Stimulated activated CD8-positive, alpha-beta memory T cell treated with anti-CD3 and anti-CD28 coated beads, Interleukin-12 subunit alpha, Interleukin-12 subunit beta, amount 100 ng/mL, for 1 hour (primary cell): ENCODE measurements around the gene DNAH17.
"Not testable (repeated sequence)": the region's sequence is repeated elsewhere in the genome, so short reads cannot be mapped to it uniquely, and the experiment has no call there.

ENCODE experiments used
- DNase-seq: peaks from one replicate; pipeline ENCODE4 v3.0.0-alpha.2; 2020; ENCODE audit warnings: low read depth

The DNAH17 gene

GRCh38 chr17:78523934-78524655, 53.1 kb downstream of the DNAH17 start:
- no peak for DNase-seq

GRCh38 chr17:78522031-78522809, 55.0 kb downstream of the DNAH17 start:
- no peak for DNase-seq

GRCh38 chr17:78517421-78517820, 59.8 kb downstream of the DNAH17 start:
- DNase-seq: no peak

GRCh38 chr17:78515480-78515879, 61.7 kb downstream of the DNAH17 start:
- no peak for DNase-seq

- no peak for DNase-seq
Measured at GRCh38 chr17:78514521-78514920, 62.7 kb downstream of the DNAH17 start.

GRCh38 chr17:78512976-78513375, 64.2 kb downstream of the DNAH17 start:
- DNase-seq: no peak

- no peak for DNase-seq
Measured at GRCh38 chr17:78510141-78511075, 66.8 kb downstream of the DNAH17 start.

GRCh38 chr17:78507526-78507925, 69.7 kb downstream of the DNAH17 start:
- no peak for DNase-seq

GRCh38 chr17:78506454-78507309, 70.5 kb downstream of the DNAH17 start:
- DNase-seq: no peak

- DNase-seq: no peak
Measured at GRCh38 chr17:78504156-78504925, 72.9 kb downstream of the DNAH17 start.

- DNase-seq: not testable (repeated sequence)
Measured at GRCh38 chr17:78503388-78503787, 73.8 kb downstream of the DNAH17 start.

GRCh38 chr17:78502611-78503148, 74.5 kb downstream of the DNAH17 start:
- no peak for DNase-seq

GRCh38 chr17:78501241-78502036, 75.8 kb downstream of the DNAH17 start:
- no peak for DNase-seq

GRCh38 chr17:78500806-78501205, 76.4 kb downstream of the DNAH17 start:
- no peak for DNase-seq

GRCh38 chr17:78499715-78500540, 77.3 kb downstream of the DNAH17 start:
- no peak for DNase-seq

- DNase-seq: no peak
Measured at GRCh38 chr17:78498848-78499247, 78.3 kb downstream of the DNAH17 start.

- no peak for DNase-seq
Measured at GRCh38 chr17:78497115-78497540, 80.1 kb downstream of the DNAH17 start.

GRCh38 chr17:78496311-78496710, 80.9 kb downstream of the DNAH17 start:
- DNase-seq: no peak

GRCh38 chr17:78495634-78496033, 81.6 kb downstream of the DNAH17 start:
- DNase-seq: no peak
